ENCODE data around the gene BTK.

GRCh38 chrX:101427954-101428353 lies 42.0 kb upstream of the BTK start:
- TF ChIP-seq GATA2 (IDR thresholded peaks at IDR 0.05; ENCODE audit: low read depth, low read length): no peak
- no peak for TF ChIP-seq GATA3 (IDR thresholded peaks at IDR 0.05; ENCODE audit: low read depth, low read length)

All from SH-SY5Y (cell line).